Measurements from ENCODE around the gene CFAP119.
A peak's percentile ranks its signal among the peaks of the same experiment; 100 is the strongest.

Gene CFAP119

DNA sequence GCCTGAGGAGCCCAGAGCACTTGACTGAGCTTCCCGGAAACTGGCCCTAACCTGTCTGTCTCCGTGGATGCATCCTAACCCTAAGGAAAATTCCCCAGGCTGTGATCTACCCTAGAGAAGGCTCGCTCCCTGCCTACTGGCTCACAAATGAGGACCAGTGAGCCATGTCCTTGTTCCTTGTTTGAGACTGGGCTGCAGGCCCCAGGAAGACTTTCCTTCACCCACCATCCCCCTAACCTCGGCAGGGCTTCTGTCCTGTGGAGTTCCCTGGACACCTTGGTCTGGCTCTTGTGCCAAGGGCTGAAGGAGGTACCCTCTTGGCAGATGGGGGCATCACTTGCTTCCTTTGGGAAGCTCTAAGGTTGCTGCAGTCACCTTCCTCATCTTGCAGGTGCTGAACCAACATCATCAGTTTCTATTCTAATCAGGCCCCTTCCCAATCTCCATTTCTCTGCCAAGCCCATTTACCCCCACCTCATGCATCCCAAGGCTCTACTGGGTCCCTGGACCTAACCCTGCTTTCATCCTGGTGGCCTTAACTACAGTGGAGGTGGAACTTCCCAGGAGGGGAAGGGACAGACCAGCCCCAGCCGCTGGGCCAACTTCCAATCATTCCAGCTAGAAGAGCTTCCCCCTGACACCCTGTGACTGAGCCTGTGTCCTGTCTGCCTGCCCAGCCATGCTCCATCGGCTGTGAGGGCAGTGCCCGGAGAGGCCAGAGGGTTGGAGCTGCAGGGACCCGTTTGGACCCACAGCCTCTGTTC, 12.7 kb upstream of the CFAP119 start:
- no peaks in the 10 kb centered on the region for H3K27me3 ChIP-seq (ENCODE audit: insufficient read depth, poor library complexity, severe bottlenecking)
- no peak for DNase-seq (ENCODE audit: low read depth in 1 of 2, low spot score in 1 of 2)
- no peak overlapping the region for H3K27ac ChIP-seq (replicated peaks)
- TF ChIP-seq, protein P1, sequence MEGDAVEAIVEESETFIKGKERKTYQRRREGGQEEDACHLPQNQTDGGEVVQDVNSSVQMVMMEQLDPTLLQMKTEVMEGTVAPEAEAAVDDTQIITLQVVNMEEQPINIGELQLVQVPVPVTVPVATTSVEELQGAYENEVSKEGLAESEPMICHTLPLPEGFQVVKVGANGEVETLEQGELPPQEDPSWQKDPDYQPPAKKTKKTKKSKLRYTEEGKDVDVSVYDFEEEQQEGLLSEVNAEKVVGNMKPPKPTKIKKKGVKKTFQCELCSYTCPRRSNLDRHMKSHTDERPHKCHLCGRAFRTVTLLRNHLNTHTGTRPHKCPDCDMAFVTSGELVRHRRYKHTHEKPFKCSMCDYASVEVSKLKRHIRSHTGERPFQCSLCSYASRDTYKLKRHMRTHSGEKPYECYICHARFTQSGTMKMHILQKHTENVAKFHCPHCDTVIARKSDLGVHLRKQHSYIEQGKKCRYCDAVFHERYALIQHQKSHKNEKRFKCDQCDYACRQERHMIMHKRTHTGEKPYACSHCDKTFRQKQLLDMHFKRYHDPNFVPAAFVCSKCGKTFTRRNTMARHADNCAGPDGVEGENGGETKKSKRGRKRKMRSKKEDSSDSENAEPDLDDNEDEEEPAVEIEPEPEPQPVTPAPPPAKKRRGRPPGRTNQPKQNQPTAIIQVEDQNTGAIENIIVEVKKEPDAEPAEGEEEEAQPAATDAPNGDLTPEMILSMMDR (IDR thresholded peaks at IDR 0.05; ENCODE audit: insufficient read depth, low read length), result no peak
- TF ChIP-seq GABPA (IDR thresholded peaks at IDR 0.05; ENCODE audit: low read depth) (no peak), SPI1 (IDR thresholded peaks at IDR 0.05; ENCODE audit: borderline replicate concordance, low read depth) (no peak), POLR2AphosphoS5 (IDR thresholded peaks at IDR 0.05; ENCODE audit: low read depth) (no peak)
- TF ChIP-seq, protein P2, sequence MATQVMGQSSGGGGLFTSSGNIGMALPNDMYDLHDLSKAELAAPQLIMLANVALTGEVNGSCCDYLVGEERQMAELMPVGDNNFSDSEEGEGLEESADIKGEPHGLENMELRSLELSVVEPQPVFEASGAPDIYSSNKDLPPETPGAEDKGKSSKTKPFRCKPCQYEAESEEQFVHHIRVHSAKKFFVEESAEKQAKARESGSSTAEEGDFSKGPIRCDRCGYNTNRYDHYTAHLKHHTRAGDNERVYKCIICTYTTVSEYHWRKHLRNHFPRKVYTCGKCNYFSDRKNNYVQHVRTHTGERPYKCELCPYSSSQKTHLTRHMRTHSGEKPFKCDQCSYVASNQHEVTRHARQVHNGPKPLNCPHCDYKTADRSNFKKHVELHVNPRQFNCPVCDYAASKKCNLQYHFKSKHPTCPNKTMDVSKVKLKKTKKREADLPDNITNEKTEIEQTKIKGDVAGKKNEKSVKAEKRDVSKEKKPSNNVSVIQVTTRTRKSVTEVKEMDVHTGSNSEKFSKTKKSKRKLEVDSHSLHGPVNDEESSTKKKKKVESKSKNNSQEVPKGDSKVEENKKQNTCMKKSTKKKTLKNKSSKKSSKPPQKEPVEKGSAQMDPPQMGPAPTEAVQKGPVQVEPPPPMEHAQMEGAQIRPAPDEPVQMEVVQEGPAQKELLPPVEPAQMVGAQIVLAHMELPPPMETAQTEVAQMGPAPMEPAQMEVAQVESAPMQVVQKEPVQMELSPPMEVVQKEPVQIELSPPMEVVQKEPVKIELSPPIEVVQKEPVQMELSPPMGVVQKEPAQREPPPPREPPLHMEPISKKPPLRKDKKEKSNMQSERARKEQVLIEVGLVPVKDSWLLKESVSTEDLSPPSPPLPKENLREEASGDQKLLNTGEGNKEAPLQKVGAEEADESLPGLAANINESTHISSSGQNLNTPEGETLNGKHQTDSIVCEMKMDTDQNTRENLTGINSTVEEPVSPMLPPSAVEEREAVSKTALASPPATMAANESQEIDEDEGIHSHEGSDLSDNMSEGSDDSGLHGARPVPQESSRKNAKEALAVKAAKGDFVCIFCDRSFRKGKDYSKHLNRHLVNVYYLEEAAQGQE (IDR thresholded peaks at IDR 0.05; ENCODE audit: insufficient replicate concordance, low read depth), result no peak
- peak overlapping the region; percentile 51 for H3K4me3 ChIP-seq (replicated peaks; ENCODE audit: insufficient read depth, low read length)

GRCh38 chr16:30773826-30774225, 12.0 kb upstream of the CFAP119 start:
- no peak overlapping the region for H3K27ac ChIP-seq (replicated peaks)
- no peak overlapping the region for H3K4me3 ChIP-seq (replicated peaks; ENCODE audit: insufficient read depth, low read length)
- TF ChIP-seq SPI1 (IDR thresholded peaks at IDR 0.05; ENCODE audit: borderline replicate concordance, low read depth), result no peak
- no peak for TF ChIP-seq GABPA (IDR thresholded peaks at IDR 0.05; ENCODE audit: low read depth)
- TF ChIP-seq, protein P1 (IDR thresholded peaks at IDR 0.05; ENCODE audit: insufficient read depth, low read length), result no peak
- TF ChIP-seq, protein P2 (IDR thresholded peaks at IDR 0.05; ENCODE audit: insufficient replicate concordance, low read depth), result no peak
- no peak for TF ChIP-seq POLR2AphosphoS5 (IDR thresholded peaks at IDR 0.05; ENCODE audit: low read depth)
- no peak for DNase-seq (ENCODE audit: low read depth in 1 of 2, low spot score in 1 of 2)
- H3K27me3 ChIP-seq (ENCODE audit: insufficient read depth, poor library complexity, severe bottlenecking), result no peaks in the 10 kb centered on the region

GRCh38 chr16:30771726-30772125, 9.9 kb upstream of the CFAP119 start:
- H3K4me3 ChIP-seq (replicated peaks; ENCODE audit: insufficient read depth, low read length), result no peak overlapping the region
- DNase-seq (ENCODE audit: low read depth in 1 of 2, low spot score in 1 of 2), result no peak
- no peaks in the 10 kb centered on the region for H3K27me3 ChIP-seq (ENCODE audit: insufficient read depth, poor library complexity, severe bottlenecking)
- H3K27ac ChIP-seq (replicated peaks), result no peak overlapping the region
- TF ChIP-seq, protein P2 (IDR thresholded peaks at IDR 0.05; ENCODE audit: insufficient replicate concordance, low read depth), result no peak
- no peak for TF ChIP-seq SPI1 (IDR thresholded peaks at IDR 0.05; ENCODE audit: borderline replicate concordance, low read depth)
- no peak for TF ChIP-seq GABPA (IDR thresholded peaks at IDR 0.05; ENCODE audit: low read depth)
- TF ChIP-seq, protein P1 (IDR thresholded peaks at IDR 0.05; ENCODE audit: insufficient read depth, low read length), result no peak
- no peak for TF ChIP-seq POLR2AphosphoS5 (IDR thresholded peaks at IDR 0.05; ENCODE audit: low read depth)

All from HL-60 (cell line).